GM21786 (cell line): ENCODE results near the gene YY1.
"Not testable (repeated sequence)": the region's sequence is repeated elsewhere in the genome, so short reads cannot be mapped to it uniquely, and the experiment has no call there.

ENCODE experiments used
- ATAC-seq: cut with Tn5 transposase; IDR thresholded peaks from one replicate; pipeline ENCODE4 v1.9.1; 2021; ENCODE audit not compliant: unreplicated experiment

Gene YY1

DNA sequence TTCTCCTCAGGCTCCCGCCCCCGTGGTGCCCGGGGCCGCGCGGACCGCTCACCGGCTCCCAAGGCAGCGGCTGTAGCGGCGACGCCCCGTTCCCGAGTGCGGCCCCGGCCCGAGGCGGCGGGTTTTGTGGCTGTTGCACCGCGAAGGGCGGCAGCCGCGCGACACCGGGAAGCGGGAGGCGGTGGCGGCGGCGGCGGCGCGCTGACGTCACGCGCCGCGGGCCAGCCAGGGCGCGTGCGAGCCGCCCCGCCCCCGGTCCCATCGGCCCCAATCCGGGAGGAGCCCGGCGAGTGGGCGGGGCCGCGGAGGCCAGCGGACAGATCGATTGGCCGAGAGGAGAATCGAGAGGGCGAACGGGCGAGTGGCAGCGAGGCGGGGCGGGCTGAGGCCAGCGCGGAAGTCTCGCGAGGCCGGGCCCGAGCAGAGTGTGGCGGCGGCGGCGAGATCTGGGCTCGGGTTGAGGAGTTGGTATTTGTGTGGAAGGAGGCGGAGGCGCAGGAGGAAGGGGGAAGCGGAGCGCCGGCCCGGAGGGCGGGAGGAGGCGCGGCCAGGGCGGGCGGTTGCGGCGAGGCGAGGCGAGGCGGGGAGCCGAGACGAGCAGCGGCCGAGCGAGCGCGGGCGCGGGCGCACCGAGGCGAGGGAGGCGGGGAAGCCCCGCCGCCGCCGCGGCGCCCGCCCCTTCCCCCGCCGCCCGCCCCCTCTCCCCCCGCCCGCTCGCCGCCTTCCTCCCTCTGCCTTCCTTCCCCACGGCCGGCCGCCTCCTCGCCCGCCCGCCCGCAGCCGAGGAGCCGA is at the start of gene YY1:
Gene YY1, plus strand, starts transcription at position 726 of the 792 bp plus-strand sequence. CDS start 101 bp downstream, outside the sequence.
- peak; percentile 75 for ATAC-seq

DNA sequence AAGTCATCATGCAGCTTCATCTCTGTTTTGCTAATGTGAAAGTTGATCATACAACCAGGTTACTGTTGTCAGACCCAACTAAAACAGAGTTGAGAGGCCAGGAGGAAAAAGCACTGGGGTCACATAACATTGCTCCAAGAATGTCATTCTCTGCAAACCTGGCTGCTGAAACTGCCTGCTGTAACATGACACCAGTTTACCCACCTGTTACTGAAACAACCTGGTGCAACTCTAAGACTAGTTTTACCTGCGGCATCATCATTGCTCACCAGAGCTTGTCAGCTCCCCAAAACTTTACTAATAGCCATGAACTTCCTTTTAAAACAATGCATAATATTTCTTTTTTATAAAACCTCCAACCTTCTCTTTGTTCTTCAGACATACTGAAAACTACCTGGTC is 48.8 kb upstream of the YY1 start:
- no peak for ATAC-seq

DNA sequence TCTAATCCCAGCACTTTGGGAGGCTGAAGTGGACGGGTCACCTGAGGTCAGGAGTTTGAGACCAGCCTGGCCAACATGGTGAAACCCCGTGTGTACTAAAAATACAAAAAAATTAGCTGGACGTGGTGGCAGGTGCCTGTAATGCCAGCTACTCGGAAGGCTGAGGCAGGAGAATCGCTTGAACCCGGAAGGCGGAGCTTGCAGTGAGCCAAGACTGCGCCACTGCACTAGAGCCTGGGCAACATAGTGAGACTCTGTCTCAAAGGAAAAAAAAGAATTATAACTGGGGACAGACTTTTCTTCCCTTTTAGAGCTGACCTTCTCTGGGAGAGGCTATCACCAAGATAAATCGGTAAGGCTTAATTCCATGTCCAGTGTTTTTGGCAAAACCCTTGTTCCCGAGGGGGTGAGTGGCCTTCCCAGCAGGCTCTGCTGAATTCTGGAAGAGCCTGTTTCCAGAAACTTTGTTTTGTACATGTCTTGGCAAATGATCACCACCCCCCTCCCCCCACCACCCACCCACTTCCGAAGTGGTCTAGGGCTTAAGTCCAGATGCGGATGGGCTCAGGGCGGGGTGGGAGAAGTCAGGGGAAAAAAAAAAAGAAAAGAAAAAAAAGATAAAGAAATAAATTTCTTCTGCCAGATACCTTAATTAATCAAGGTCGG is 47.2 kb upstream of the YY1 start:
- ATAC-seq, result no peak

DNA sequence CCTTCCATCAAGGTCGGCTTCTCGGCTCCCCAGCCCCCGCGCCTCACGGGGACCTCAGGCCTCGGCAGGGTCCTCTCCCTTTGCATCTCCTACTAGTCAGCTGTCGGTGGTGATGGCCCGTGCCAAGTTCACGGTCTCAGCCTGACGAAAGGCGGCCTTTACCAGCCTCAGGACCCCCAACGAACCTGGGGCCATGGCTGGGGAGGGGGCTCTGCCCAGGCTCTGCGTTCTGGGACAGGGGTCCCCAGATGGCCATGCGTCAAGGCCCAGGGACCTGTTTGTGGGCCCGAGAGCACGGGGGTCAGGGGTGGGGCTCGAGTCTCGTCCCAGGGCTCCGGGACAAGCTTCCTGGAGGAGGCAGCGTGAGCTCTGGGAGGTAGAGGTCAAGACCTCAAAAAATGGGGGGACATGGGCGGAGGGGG is 46.7 kb upstream of the YY1 start:
- no peak for ATAC-seq

DNA sequence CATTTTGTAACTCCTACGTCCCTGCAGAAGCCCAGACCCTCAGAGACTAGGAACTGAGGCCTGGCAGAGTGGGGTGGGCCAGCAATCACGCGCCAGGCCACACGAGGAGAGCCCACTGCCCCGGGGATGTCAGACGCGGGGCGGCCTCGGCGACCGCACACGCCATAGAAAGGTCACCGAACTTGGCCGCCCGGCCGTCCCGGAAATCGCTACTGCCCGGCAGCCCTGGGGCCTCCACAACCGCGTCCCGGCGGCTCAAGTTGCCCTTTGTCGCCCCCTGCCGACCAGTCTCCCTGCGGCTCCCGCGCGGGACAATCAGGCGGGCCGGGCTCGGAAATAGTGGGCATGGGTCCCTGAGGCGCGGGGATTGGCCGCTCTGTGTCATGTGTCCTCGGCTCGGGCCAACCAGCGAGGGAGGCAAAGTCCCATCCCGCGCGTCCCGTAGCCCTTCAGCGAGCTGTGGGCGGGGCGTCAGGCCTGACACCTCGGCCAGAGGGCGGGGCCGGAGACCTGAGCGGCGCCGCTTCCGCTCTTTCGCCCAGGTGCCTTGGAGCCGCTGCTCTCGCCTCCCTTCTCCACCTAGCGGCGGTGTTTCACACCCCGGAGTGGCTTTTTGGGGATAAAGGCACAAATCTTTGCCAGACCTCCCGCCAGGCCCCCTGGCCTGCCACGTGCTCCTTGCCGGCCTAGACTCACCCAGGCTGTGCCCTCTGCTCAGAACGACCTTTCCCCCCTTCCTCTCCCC is 46.1 kb upstream of the YY1 start:
- ATAC-seq, result peak; percentile 97

DNA sequence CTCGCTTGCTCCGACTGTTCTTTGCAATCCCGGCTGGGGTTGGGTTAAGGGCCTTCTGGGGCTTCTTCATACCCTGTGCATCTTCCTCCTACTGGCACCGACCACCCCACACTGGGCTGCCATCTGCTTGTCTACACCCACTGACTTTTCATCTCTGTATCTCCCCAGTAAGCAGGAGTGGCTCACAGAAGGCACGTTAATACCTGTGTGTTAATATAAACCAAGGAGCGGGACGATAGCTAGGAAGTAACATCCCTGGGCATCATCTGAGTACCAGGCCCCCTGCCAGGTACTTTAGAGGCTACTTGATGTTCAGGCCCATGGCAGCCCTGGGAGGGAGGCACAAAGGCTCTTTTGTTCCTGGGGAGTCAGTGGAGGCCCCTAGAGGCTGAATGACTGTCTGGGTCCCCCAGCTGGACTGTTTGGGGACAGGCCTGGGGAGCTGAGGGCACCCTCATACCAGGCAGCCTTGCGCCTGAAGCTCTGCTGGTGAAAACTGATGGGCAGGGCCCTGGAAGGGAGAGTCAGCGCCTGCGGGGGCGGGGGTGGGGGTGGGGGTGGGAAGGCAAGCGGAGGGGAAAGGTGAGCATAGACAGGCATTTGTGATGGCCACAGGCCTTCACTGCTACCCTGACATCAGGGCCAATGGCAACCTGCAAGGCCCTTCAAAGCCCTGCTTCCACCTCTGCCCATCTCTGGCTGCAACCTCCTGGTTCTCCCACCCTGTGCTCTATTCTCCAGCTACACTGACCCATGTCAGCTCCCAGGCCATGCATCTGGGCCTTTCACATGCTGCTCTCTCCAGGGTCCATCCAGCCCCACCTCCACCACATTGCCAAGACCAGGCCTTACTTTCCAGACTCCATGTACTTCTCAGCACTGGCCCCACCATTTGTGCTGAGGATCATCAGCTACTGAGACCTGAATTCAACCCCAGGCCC is 45.3 kb upstream of the YY1 start:
- no peak for ATAC-seq

DNA sequence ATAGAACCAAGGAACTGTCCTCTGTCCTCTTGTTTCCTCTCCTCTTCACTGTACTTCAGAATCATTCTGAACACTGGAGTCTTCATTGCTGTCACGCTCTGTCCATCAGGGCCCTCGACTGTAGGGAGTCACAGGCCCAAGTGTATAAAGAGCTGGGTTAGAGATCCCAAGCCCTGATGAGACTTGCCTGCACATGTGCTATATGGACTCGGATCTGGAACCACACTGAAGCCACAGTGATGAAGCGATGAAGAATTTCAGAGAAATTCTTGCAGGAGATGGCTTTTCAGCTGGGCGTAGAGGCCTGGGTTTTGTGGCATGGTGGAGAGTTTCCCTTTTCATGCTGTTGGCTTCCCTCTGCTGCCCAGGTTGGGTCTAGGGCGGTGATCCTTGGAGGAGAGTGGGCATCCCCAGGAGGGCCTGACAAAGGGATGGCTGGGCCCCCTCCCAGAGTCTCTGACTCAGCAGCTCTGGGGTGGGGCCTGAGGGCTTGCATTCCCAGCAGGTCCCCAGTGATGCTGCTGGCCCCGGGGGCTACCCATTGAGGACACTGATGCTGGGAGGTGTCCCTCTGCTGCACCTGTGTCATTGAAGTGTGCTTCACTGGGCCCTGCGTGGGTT is 39.6 kb upstream of the YY1 start:
- ATAC-seq, result no peak

DNA sequence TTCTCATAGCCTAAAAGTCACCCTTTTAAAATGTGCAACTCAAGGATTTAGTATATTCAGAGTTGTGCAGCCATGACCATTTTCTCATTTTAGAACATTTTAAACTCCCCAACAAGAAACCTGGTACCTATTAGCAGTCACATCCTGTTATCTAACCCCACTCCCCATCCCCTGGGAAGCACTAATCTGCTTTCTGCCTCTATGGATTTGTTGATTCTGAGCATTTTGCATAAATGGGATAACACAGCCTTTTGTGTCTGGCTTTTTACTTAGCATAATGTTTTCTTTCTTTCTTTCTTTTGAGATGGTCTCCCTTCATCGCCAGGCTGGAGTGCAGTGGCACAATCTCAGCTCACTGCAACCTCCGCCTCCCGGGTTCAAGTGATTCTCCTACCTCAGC is 38.6 kb upstream of the YY1 start:
- ATAC-seq, result no peak

DNA sequence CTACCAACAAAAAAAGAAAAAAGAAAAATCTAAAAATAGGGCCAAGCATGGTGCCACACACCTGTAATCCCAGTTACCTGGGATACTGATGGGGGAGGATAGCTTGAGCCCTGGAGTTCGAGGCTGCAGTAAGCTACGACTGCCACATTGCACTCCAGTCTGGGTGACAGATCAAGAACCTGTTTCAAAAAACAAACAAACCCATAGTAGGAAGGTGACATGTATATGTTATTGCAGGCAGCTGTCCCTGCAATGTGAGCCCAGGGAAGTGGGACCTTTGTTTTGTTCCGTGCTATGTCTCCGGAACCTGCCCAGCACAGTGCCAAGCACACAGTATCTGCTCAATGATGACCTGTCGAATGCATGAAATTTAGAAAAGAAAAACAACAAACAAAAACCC is 37.2 kb upstream of the YY1 start:
- ATAC-seq, result no peak

DNA sequence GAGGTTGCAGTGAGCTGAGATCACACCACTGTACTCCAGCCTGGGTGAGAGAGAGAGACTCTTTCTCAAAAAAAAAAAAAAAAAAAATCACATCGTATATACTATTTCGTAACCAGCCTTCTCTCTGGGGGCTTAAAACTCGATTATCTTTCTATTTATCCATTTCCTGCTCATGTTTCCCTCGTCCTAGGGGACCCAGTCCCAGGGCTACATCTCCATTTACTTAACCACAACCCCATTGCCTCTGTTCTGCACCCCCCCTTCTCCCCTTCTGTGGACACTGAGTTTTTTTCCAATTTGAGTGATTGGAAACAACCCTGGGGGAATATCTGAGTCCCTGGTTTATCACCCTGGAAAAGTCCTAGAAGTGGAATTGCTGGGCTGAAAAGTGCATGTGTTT is 36.2 kb upstream of the YY1 start:
- ATAC-seq, result no peak

DNA sequence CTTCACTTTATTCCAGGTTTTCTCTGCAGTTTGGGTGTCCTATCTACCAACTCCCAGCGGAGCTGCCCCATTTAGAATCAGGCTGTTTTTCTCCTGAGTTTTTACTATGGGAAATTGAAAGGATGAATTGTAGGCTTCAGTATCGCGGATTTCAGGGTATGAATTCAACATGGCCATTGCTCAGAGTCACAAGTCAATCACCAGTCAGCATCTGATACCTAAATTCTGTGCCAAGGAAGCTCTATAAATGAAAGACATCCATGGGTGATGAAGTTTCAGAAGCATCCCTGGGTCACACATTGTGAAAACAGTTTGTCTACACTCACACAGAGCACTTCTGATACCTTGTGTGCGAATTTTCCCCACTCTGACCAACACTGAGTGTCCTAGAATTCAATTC is 35.8 kb upstream of the YY1 start:
- ATAC-seq, result no peak

DNA sequence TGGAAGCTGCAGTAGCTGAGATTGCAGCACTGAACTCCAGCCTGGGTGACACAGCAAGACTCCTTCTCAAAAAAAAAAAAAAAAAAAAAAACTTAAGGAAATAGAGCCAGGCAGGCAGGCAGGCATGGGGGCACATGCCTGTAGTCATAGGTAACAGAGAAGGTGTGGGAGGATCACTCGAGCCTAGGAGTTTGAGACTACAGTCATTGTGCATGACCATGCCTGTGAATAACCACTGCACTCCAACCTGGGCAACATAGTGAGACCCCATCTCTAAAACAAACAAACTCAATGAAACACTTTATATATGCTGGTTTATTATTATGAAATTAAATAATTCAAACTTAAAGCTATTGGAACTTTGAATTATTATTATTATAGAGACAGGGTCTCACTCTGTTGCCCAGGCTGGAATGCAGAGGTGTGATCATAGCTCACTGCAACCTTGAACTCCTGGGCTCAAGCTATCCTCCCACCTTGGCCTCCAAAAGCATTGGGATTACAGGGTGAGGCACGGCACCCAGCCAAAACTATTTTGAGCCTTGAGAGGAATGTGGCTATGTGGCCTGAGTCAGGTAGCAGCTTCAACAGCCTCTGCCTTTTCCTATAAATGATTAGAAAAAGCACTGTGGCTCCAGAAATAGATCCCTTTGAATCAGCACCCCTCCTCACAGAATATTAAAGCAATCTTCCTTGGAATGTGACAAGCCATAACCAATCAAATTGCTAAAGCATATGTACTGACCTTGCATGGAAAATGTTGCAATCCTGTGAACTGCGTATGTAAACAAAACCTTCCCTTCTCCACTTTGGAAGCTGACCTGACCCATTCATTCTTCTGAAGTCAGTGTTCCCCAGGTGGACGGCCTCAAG is 34.7 kb upstream of the YY1 start:
- no peak for ATAC-seq

DNA sequence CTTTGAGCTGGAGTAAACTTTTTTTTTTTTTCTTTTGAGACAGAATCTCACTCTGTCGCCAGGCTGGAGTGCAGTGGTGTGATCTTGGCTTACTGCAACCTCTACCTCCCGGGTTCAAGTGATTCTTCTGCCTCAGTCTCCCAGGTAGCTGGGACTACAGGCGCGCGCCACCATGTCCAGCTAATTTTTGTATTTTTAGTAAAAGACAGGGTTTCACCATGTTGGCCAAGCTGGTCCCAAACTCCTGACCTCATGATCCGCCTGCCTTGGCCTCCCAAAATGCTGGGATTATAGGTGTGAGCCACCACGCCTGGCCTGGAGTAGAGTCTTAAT is 34.1 kb upstream of the YY1 start:
- ATAC-seq, result not testable (repeated sequence)

DNA sequence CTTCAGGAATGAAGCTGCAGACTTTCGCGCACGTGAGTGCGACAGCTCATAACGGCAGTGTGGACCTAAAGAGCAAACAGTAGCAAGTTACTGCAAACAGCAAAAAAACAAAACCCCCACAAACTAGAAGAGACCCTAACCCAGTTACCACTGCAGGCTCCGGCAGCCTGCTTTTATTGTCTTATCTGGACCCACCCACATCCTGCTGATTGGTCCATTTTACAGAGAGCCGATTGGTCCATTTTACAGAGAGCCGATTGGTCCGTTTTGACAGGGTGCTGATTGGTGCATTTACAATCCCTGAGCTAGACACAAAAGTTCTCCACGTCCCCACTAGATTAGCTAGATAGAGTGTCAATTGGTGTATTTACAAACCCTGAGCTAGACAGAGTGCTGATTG is 31.4 kb upstream of the YY1 start:
- not testable (repeated sequence) for ATAC-seq

DNA sequence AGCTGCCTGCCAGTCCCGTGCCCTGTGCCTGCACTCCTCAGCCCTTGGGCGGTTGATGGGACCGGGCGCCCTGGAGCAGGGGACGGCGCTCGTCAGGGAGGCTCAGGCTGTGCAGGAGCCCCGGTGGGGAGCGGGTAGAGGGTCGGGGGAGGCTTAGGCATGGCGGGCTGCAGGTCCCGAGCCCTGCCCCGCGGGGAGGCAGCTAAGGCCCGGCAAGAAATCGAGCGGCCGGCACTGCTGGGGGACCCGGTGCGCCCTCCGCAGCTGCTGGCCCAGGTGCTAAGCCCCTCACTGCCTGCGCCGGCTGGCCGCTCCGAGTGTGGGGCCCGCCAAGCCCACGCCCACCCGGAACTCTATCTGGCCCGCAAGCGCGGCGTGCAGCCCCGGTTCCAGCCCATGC is 30.8 kb upstream of the YY1 start:
- not testable (repeated sequence) for ATAC-seq

DNA sequence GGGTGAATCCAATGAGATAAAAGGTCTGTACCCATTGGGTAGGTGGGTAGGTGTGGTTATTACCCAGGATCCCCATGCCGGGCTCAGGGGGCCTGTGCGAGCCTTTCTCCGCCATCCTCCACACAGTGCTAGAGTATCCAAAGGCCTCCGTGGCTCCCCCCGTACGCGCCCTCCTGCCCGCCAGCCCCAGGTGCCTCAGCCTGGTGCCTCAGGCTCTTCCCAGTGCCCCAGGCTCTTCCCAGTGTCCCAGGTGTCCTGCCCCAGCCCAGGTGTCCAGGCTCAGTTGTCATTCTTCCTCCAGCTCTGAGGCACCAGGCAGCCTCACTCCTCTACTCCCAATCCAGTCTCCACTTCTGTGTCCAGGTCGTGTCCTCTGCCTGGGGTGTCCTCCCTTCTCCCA is 27.6 kb upstream of the YY1 start:
- ATAC-seq, result no peak

DNA sequence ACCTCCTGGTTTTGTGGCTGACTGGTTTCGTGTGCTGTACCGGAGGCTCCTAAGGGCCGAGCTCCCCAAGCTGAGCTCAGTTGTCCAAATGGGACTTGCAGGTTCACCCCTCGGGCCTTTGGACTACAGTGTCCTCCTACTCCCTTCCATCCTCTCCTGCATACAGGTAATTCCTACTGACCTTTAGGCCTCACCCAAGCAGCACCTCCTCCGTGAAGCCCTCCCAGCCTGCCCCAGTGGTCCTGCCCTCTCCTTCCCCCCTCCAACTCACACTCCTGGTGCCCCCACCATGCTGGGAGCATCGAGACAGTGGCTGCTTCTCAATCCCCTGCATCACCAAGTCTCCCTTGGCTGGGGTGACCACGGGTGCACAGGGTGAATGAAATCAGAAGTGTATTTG is 27.1 kb upstream of the YY1 start:
- ATAC-seq, result no peak

DNA sequence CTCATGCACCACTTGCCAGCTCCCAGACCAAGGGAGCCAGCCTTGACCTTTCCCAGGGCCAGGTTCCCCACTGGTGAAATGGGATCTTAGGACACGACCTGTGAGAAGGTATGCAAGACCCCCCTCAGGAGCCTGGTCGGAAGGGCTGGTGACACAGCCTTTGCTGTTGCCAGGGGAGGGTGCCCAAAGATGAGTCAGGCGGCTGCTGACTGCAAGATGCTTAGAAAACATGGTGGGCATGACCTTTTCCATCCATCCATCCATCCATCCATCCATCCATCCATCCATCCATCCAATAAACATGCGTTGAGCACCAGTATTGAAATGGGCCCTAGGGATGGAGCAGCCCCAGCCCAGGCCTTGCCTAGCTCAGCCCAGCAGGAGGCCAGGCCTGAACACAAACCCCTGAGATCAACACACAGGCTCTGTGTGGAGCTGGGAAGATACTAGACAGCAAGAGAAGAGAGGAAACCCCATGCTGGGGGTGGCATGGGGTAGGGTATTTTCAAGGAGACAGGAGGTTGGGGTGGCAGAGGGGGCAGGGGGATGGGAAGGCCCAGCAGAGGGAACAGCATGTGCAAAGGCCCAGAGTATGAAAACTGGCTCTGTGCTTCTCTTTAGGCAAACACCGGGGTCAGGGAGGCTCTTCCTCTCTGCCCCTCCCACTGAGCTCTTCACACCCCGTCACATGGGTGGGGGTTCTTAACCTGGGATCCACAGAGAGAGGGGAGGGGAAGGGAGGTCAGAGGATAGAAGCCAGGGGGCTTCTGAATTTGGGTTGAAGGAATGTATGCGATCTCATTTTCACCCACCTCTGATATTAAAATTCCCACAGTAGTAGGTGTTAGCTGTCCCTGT is 26.2 kb upstream of the YY1 start:
- no peak for ATAC-seq

DNA sequence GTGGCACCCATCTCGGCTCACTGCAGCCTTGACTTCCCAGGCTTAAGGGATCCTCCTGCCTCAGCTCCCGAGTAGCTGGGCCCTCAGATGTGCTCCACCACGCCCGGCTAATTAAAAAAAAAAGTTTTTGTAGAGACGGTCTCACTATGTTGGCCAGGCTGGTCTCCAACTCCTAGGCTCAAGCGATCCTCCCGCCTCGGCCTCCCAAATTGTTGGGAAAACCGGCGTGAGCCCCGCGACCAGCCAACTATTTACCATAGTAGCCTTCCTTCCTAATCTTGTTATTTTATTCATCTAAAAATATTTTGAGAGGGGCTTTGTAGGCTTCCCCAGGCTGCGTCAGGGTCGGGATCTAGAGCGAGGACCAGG is 25.4 kb upstream of the YY1 start:
- no peak for ATAC-seq
